ENCODE measurements around the gene TMOD3.

DNA sequence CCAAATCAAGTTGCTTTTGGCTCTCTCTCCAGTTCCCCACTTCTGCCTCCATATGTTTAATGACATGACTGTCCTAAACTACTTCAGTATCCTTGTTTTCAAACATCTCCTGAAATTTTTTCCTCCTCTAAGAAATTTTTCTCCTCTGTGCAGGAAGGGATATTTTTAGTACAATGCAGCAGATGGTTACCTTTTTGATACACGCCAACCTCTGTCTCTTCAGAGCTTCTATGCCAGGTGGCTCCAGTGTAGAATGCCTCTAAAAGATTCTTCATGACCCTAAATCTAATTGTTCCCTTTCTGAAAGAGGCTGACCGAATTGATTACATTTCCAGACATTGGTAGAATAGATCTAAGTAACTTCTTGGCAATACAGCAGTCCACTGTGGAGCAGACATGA lies 33.7 kb downstream of the TMOD3 start:
- TF ChIP-seq EZH2 (IDR thresholded peaks at IDR 0.05) = no peak
- TF ChIP-seq, protein P1, sequence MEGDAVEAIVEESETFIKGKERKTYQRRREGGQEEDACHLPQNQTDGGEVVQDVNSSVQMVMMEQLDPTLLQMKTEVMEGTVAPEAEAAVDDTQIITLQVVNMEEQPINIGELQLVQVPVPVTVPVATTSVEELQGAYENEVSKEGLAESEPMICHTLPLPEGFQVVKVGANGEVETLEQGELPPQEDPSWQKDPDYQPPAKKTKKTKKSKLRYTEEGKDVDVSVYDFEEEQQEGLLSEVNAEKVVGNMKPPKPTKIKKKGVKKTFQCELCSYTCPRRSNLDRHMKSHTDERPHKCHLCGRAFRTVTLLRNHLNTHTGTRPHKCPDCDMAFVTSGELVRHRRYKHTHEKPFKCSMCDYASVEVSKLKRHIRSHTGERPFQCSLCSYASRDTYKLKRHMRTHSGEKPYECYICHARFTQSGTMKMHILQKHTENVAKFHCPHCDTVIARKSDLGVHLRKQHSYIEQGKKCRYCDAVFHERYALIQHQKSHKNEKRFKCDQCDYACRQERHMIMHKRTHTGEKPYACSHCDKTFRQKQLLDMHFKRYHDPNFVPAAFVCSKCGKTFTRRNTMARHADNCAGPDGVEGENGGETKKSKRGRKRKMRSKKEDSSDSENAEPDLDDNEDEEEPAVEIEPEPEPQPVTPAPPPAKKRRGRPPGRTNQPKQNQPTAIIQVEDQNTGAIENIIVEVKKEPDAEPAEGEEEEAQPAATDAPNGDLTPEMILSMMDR (IDR thresholded peaks at IDR 0.05) = no peak
- no peak for TF ChIP-seq EZH2phosphoT487 (IDR thresholded peaks at IDR 0.05)

Measured in neural progenitor cell (in vitro differentiated cells).